A549 (cell line): Measurements from ENCODE around the gene MTF2. TPM values are rescaled to one million over a fixed set of nuclear protein-coding genes. Genes with fewer than 3 reads are reported as not detected.

Experiments
- ATAC-seq, 2 experiments: fragments of 200-7000 bp in 1 of 2; fragments of >200 bp in 1 of 2; cut with Nextera tagmentation in 1 of 2; cut with Tn5 transposase in 1 of 2; 3 replicates each; pipeline versions ENCODE4 v1.8.0 to v1.9.1; 2018 to 2020; ENCODE audit warnings: mild to moderate bottlenecking in 1 of 2, moderate library complexity in 1 of 2
- CTCF ChIA-PET: fragments of 300-600 bp; sonication (Branson Sonifier 250); formaldehyde crosslinking; extraction: SDS; loops from one replicate; lab custom pipeline; 2021; ENCODE audit warnings: antibody characterized with exemption, inconsistent platforms; lab: Yijun Ruan, JAX
- POLR2A ChIA-PET: fragments of 350-600 bp; formaldehyde crosslinking; extraction: SDS; loops from one replicate; lab custom pipeline; 2021; ENCODE audit warnings: antibody characterized with exemption, inconsistent platforms; lab: Yijun Ruan, JAX
- DNase-seq, 2 experiments: peaks; one replicate each; pipeline versions ENCODE4 v3.0.0 to v3.0.0-alpha.2; 2011 to 2016; ENCODE audit warnings: low read depth in 1 of 2, low spot score in 1 of 2
- FAIRE-seq: peaks from 2 replicates; lab custom pipeline; 2011; peaks lifted over from hg19 to GRCh38; lab: Jason Lieb, UNC
- H3K27ac ChIP-seq, 2 experiments: fragments of >200 bp; sonication (Bioruptor Twin); formaldehyde crosslinking; 3 replicates each; pipeline ENCODE4 v1.5.1; 2016 to 2017
- H3K4me1 ChIP-seq: fragments of >200 bp; sonication (Bioruptor Twin); formaldehyde crosslinking; 3 replicates; pipeline ENCODE4 v1.6.1; 2016
- H3K4me2 ChIP-seq: fragments of >200 bp; sonication (Bioruptor Twin); formaldehyde crosslinking; 3 replicates; pipeline ENCODE4 v1.6.1; 2016
- H3K4me3 ChIP-seq: fragments of >200 bp; sonication (Bioruptor Twin); formaldehyde crosslinking; 3 replicates; pipeline ENCODE4 v1.5.1; 2016
- H3K9me3 ChIP-seq: fragments of >200 bp; sonication (Bioruptor Twin); formaldehyde crosslinking; 3 replicates; pipeline ENCODE4 v1.6.1; 2016
- BHLHE40 ChIP-seq: IDR thresholded peaks from 2 replicates; pipeline ENCODE4 v1.6.1; 2012; ENCODE audit warnings: low read depth, low read length, inconsistent platforms
- CEBPB ChIP-seq, 2 experiments: fragments of >200 bp in 1 of 2; sonication (Bioruptor Twin) in 1 of 2; formaldehyde crosslinking in 1 of 2; IDR thresholded peaks; 2 replicates each; pipeline ENCODE4 v1.6.1; 2012 to 2016
- CHD2 ChIP-seq: fragments of 150-350 bp; IDR thresholded peaks from 2 replicates; pipeline ENCODE4 v1.6.1; 2014; ENCODE audit warnings: low read length; ENCODE audit not compliant: partially characterized antibody
- EP300 ChIP-seq, 2 experiments: fragments of >200 bp; sonication (Bioruptor Twin); formaldehyde crosslinking; IDR thresholded peaks; 2 replicates in 1 of 2; 3 replicates in 1 of 2; pipeline ENCODE4 v1.6.1; 2016 to 2017
- ESRRA ChIP-seq: fragments of 150-350 bp; IDR thresholded peaks from 2 replicates; pipeline ENCODE4 v1.6.1; 2014; ENCODE audit warnings: mild to moderate bottlenecking, low read length, borderline replicate concordance
- FOXS1 ChIP-seq: fragments of 250-450 bp; sonication (Bioruptor Pico); IDR thresholded peaks from 2 replicates; pipeline ENCODE4 v1.5.0; 2020; ENCODE audit warnings: mild to moderate bottlenecking, moderate library complexity
- HDAC2 ChIP-seq: fragments of 200-600 bp; sonication (generic); IDR thresholded peaks from 2 replicates; pipeline ENCODE4 v1.6.1; 2016
- HOXA7 ChIP-seq: fragments of 250-450 bp; sonication (Bioruptor Pico); IDR thresholded peaks from 2 replicates; pipeline ENCODE4 v1.5.0; 2020; ENCODE audit warnings: mild to moderate bottlenecking, moderate library complexity
- MAFK ChIP-seq: fragments of 450-650 bp; IDR thresholded peaks from 2 replicates; pipeline ENCODE4 v1.6.1; 2014; ENCODE audit not compliant: partially characterized antibody
- MYC ChIP-seq: IDR thresholded peaks from 2 replicates; pipeline ENCODE4 v1.6.1; 2012; ENCODE audit warnings: mild to moderate bottlenecking, inconsistent platforms, low read length, improper control_type of control experiment, borderline replicate concordance
- NPAS2 ChIP-seq: fragments of 250-450 bp; sonication (Bioruptor Pico); IDR thresholded peaks from 2 replicates; pipeline ENCODE4 v1.8.0; 2022; ENCODE audit warnings: mild to moderate bottlenecking, moderate library complexity, borderline replicate concordance
- POLR2A ChIP-seq: IDR thresholded peaks from 2 replicates; pipeline ENCODE4 v1.6.1; 2012; ENCODE audit warnings: mild to moderate bottlenecking, low read length
- SREBF2 ChIP-seq: fragments of 450-650 bp; IDR thresholded peaks from 2 replicates; pipeline ENCODE4 v1.6.1; 2014; ENCODE audit warnings: mild to moderate bottlenecking, moderate library complexity
- TP53 ChIP-seq: fragments of 250-450 bp; sonication (Bioruptor Pico); IDR thresholded peaks from 2 replicates; pipeline ENCODE4 v1.5.0; 2021; ENCODE audit warnings: mild to moderate bottlenecking, moderate library complexity
- ZC3H11A ChIP-seq: fragments of 450-650 bp; IDR thresholded peaks from 2 replicates; pipeline ENCODE4 v1.6.1; 2014; ENCODE audit warnings: antibody characterized with exemption, mild to moderate bottlenecking
- ZFP36 ChIP-seq: fragments of 450-650 bp; IDR thresholded peaks from 2 replicates; pipeline ENCODE4 v1.6.1; 2014; ENCODE audit warnings: borderline replicate concordance; ENCODE audit not compliant: partially characterized antibody
- WGBS: methylation state at CpG from one replicate; pipeline ENCODE4 v1.1.6; 2017; ENCODE audit errors: missing lambda C conversion rate; 5-methylcytosine and 5-hydroxymethylcytosine counted together
- polyA plus RNA-seq, 4 experiments: library from polyadenylated mRNA; depleted of rRNA in 3 of 4; stranded (reverse); fragments of >200 nt; fragmentation: RNase III in 1 of 4; extraction: RNeasy Plus Mini Kit Qiagen cat#74134 plus additional on column Dnase treatment in 1 of 4; gene quantifications; 2 replicates in 3 of 4; 3 replicates in 1 of 4; pipeline ENCODE4 v1.2.3, GENCODE V29; 2011 to 2017
- TF ChIP-seq, protein P1 (sequence below): IDR thresholded peaks from 2 replicates; pipeline ENCODE4 v1.6.1; 2012
- TF ChIP-seq, protein P2 (sequence below): fragments of >200 bp; sonication (Bioruptor Twin); formaldehyde crosslinking; IDR thresholded peaks from 2 replicates; pipeline ENCODE4 v1.6.1; 2016
- TF ChIP-seq, protein P3 (sequence below): fragments of 200-600 bp; sonication (generic); IDR thresholded peaks from 2 replicates; pipeline ENCODE4 v1.6.1; 2016; ENCODE audit warnings: antibody characterized with exemption, mild to moderate bottlenecking, moderate library complexity
- TF ChIP-seq, protein P4 (sequence below): fragments of >200 bp; sonication (Bioruptor Twin); formaldehyde crosslinking; IDR thresholded peaks from 3 replicates; pipeline ENCODE4 v1.6.1; 2016

Gene MTF2
- polyA plus RNA-seq, 2 of the 4 experiments (the other 2 are of a cell fraction), result 14.3 to 31.2 TPM

DNA sequence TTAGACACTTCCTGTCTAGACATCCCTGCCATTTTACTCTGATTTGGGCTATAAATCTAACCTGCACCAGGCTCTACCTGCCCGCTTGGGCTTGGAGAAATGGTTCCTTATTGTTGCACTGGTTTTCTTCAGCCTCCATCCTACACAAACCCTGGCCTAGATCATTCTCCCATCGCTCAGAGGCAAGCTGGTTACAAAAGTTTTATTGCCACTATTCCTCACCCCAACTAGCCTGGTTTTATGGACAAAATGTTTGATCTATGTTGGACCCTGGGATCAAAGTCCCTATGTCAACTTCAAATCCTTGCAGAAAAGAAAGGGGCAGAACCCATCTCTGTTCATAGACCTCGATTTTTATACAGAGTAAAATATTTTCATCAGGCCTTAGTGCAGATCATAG, 31.5 kb upstream of the MTF2 start:
- Histone ChIP-seq H3K4me3 (no peak overlapping the region), H3K9me3 (no peaks in the 10 kb centered on the region), H3K4me1 (no peaks in the 10 kb centered on the region), H3K4me2 (no peak overlapping the region), H3K27ac (no peak overlapping the region)
- 37% methylated on average over 3 of the region's 3 CpGs for WGBS
- TF ChIP-seq, protein P1, sequence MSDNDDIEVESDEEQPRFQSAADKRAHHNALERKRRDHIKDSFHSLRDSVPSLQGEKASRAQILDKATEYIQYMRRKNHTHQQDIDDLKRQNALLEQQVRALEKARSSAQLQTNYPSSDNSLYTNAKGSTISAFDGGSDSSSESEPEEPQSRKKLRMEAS, result no peak
- no peak for TF ChIP-seq ZC3H11A
- TF ChIP-seq, protein P2, sequence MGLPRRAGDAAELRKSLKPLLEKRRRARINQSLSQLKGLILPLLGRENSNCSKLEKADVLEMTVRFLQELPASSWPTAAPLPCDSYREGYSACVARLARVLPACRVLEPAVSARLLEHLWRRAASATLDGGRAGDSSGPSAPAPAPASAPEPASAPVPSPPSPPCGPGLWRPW, result no peak
- no peak for TF ChIP-seq ESRRA
- TF ChIP-seq HOXA7 (CRISPR knock-in tag), result no peak
- TF ChIP-seq NPAS2, result no peak
- no peak for TF ChIP-seq SREBF2
- TF ChIP-seq CEBPB (IDR thresholded peaks at IDR 0.05), result no peak
- TF ChIP-seq EP300 (IDR thresholded peaks at IDR 0.05), result no peak
- ChIA-PET POLR2A (no interaction called here), CTCF (no interaction called here)
- no peak for DNase-seq
- no peak for FAIRE-seq
- no peak for ATAC-seq

DNA sequence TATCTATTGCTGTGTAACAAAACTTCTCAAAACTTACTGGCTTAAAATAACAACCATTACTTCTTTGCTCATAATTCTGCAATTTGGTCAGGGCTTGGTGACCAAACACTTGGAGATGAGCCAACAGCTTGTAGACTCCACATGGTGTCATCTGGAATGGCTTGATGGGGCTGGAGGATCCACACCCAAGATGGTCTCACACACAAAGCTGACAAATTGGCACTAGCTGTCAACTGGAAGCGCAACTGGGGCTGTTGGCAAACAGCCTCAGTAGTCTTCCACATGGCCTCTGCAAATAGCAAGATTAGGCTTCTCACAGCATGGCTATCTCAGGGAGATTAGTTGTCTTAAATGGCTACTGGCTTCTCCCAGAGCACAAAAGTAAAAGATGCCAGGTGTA, 27.1 kb upstream of the MTF2 start:
- no peak for DNase-seq
- WGBS, result no CpG with 5 or more reads among the region's 1 CpG
- POLR2A ChIA-PET, result no interaction called here

DNA sequence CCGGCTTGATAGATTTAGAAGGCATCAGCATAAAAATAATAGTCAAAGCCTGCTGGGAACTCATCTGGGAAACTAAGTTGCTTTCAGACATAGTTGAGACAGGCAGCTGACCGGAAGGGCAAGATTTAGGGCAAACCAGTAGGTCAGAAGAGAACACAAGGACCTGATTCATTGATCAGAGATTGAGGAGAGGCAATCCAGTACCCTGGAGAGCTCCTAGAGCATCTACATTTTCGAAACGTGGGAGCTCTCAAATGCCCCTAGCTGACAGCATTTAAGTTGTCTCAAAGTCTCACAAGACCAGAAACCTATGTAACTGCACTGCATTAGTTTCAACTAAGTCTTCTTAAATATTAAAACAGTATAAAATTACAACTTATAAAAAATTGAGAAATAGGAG, 22.9 kb upstream of the MTF2 start:
- FAIRE-seq (no peak), ATAC-seq (no peak), DNase-seq (no peak)
- Histone ChIP-seq H3K4me3 (no peak overlapping the region), H3K9me3 (no peaks in the 10 kb centered on the region), H3K27ac (no peak overlapping the region), H3K4me2 (no peak overlapping the region), H3K4me1 (no peaks in the 10 kb centered on the region)
- ChIA-PET CTCF (interaction anchor here (0.9 to 1.3 kb wide), 4 partner anchors 35 to 204 kb away, joined by 3 to 4 read pairs (median 3); no protein-coding TSS in a partner anchor), POLR2A (no interaction called here)
- no peak for TF ChIP-seq FOXS1
- no peak for TF ChIP-seq MYC
- no peak for TF ChIP-seq BHLHE40
- no peak for TF ChIP-seq TP53
- TF ChIP-seq POLR2A, result no peak
- TF ChIP-seq, protein P3, sequence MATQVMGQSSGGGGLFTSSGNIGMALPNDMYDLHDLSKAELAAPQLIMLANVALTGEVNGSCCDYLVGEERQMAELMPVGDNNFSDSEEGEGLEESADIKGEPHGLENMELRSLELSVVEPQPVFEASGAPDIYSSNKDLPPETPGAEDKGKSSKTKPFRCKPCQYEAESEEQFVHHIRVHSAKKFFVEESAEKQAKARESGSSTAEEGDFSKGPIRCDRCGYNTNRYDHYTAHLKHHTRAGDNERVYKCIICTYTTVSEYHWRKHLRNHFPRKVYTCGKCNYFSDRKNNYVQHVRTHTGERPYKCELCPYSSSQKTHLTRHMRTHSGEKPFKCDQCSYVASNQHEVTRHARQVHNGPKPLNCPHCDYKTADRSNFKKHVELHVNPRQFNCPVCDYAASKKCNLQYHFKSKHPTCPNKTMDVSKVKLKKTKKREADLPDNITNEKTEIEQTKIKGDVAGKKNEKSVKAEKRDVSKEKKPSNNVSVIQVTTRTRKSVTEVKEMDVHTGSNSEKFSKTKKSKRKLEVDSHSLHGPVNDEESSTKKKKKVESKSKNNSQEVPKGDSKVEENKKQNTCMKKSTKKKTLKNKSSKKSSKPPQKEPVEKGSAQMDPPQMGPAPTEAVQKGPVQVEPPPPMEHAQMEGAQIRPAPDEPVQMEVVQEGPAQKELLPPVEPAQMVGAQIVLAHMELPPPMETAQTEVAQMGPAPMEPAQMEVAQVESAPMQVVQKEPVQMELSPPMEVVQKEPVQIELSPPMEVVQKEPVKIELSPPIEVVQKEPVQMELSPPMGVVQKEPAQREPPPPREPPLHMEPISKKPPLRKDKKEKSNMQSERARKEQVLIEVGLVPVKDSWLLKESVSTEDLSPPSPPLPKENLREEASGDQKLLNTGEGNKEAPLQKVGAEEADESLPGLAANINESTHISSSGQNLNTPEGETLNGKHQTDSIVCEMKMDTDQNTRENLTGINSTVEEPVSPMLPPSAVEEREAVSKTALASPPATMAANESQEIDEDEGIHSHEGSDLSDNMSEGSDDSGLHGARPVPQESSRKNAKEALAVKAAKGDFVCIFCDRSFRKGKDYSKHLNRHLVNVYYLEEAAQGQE, result peak; percentile 91
- WGBS, result 42% methylated on average over 4 of the region's 4 CpGs

More for the DNA sequence above, 27.1 kb upstream of the MTF2 start:
- no peak overlapping the region for H3K4me2 ChIP-seq
- CTCF ChIA-PET, result interaction anchor here (1.3 kb wide), 1 partner anchor 58 kb away, joined by 3 read pairs; no protein-coding TSS in a partner anchor
- FAIRE-seq, result no peak
- no peak overlapping the region for H3K4me3 ChIP-seq
- no peak for ATAC-seq
- H3K27ac ChIP-seq, result no peak overlapping the region
- no peaks in the 10 kb centered on the region for H3K4me1 ChIP-seq
- no peaks in the 10 kb centered on the region for H3K9me3 ChIP-seq
- TF ChIP-seq, protein P4, sequence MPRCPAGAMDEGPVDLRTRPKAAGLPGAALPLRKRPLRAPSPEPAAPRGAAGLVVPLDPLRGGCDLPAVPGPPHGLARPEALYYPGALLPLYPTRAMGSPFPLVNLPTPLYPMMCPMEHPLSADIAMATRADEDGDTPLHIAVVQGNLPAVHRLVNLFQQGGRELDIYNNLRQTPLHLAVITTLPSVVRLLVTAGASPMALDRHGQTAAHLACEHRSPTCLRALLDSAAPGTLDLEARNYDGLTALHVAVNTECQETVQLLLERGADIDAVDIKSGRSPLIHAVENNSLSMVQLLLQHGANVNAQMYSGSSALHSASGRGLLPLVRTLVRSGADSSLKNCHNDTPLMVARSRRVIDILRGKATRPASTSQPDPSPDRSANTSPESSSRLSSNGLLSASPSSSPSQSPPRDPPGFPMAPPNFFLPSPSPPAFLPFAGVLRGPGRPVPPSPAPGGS, result no peak
- TF ChIP-seq ZFP36, result no peak
- TF ChIP-seq MAFK, result no peak
- no peak for TF ChIP-seq HDAC2
- no peak for TF ChIP-seq CHD2
